GM18498 (cell line): ENCODE measurements around the gene POLR3E.

ENCODE experiments used
- ATAC-seq: cut with Tn5 transposase; IDR thresholded peaks from one replicate; pipeline ENCODE4 v1.9.1; 2021; ENCODE audit warnings: mild to moderate bottlenecking, moderate library complexity; ENCODE audit not compliant: unreplicated experiment

The POLR3E gene, protein sequence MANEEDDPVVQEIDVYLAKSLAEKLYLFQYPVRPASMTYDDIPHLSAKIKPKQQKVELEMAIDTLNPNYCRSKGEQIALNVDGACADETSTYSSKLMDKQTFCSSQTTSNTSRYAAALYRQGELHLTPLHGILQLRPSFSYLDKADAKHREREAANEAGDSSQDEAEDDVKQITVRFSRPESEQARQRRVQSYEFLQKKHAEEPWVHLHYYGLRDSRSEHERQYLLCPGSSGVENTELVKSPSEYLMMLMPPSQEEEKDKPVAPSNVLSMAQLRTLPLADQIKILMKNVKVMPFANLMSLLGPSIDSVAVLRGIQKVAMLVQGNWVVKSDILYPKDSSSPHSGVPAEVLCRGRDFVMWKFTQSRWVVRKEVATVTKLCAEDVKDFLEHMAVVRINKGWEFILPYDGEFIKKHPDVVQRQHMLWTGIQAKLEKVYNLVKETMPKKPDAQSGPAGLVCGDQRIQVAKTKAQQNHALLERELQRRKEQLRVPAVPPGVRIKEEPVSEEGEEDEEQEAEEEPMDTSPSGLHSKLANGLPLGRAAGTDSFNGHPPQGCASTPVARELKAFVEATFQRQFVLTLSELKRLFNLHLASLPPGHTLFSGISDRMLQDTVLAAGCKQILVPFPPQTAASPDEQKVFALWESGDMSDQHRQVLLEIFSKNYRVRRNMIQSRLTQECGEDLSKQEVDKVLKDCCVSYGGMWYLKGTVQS

DNA sequence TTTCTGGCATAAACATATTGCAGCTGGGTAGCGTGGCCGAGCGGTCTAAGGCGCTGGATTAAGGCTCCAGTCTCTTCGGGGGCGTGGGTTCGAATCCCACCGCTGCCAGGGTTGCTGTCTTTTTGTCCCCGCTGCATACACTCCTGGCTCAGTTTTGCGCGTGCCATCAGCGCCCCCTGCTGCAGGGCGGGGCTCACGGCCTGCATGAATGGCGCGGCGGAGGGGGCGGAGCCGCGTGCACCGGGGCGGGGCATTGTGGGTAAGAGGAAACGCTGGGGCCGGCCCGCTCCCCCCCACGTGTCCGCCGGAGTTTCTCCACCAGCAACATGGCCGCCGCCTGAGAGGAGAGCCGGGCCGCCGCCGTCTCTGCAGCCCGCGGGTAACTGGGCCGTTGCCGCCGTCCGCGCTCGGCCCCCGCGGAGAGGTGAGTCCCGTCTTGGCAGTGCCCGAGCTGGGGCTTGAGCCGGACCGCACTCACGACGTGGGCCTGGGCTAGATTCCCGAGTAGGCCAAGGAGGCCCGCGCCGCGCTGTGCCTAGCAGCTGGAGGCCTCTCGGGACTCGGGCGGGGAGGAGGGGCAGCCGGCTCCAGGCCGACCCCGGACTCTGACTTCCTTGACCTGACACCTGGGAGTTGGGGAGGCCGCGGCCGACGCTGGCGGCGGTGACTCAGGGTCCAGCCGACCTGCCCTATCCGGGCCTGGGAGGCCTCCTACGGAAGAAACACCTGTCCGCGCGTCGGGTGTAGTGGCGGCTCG is at the start of gene POLR3E:
Gene POLR3E, plus strand, starts transcription at position 296 of the 757 bp plus-strand sequence. CDS start 5,560 bp downstream, outside the sequence.
- peak; percentile 86 for ATAC-seq

DNA sequence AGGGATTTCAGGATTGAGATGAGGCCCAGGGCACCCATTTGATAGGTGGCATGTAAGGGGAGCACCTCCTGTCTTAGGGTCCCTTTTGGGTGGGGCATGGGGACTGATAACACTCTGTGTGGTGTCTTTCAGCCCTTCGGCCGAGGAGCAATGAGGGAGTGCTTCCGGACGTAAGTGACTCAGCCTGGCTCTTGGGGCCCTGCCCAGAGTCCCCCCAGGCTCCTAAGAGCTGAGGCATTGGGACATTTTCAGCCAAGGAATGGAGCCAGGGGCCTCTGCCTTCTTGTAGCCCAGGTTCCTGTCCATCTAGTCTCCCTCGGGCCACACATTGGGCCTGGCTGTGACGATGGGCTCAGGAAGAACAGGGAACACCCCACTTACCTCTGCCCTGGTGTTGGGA is 46.7 kb upstream of the POLR3E start:
- no peak for ATAC-seq

DNA sequence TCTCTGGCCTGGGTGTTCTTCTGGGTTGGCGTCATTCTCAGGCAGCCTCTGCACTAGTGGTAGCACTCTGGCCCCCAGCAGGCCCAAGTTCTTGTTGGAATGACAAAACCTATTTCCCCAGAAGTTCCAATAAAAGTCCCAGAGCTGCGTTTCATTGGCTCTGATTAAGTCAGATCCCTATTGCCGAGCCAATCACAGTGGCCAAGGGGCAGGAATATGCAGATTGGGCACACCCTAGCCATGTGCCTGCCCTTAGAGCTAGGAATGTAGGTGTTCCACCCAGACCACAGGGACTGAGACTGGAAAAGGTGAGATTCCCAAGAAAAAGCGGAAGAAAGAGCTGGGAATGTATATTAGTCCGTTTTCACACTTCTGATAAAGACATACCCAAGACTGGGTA is 44.9 kb upstream of the POLR3E start:
- no peak for ATAC-seq

DNA sequence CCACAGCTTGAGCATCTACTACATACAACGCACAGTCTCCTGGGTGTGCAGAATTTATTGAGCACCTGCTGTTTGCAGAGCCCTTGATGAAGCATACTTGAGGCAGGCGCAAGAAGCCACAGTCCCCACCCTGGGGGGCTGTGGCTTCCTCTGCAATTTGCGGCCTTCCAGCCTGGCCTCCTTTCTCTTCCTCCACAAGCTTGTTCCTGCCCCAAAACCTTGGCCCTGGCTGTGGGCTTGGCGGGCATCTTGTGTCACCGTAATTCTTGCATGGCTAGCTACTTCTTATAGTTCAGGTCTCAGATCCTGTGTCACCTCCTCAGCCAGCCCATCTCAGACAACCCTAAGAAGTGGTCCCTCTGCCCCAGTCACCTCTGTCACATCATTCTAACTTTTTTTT is 43.9 kb upstream of the POLR3E start:
- ATAC-seq = no peak

DNA sequence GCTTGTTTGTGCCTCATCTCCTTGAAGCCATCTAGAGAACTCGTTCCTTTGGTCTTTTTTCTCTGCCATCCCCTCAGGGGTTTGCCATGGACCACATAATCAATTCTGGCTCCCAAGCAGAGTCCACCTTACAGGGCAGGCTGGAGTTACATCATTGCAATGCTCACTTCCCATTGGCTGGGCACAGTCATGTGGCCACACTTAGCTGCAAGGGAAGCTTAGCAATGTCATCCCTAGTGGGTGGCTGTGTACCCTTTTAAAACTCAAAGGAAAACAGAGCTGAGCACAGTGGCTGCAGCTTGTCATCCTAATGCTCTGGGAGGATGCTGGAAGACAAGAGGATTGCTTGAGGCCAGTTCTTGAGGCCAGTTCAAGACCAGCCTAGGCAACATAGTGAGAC is 41.9 kb upstream of the POLR3E start:
- ATAC-seq = no peak

DNA sequence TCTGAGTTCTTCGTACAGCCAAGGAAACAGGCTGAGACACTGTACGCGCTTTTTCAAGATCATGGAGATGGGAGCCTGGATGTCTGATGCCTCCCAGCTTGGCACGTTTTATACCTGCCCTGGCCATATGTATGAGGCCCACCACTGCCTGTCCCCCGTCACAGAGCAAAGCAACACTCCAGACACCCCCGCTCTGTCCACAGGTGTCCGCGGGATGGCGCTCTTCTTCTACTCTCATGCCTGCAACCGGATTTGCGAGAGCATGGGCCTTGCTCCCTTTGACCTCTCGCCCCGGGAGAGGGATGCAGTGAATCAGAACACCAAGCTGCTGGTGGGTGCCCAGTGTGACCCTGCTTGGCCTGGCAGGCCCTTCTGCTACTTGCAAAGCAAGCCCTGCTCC is 39.8 kb upstream of the POLR3E start:
- no peak for ATAC-seq

DNA sequence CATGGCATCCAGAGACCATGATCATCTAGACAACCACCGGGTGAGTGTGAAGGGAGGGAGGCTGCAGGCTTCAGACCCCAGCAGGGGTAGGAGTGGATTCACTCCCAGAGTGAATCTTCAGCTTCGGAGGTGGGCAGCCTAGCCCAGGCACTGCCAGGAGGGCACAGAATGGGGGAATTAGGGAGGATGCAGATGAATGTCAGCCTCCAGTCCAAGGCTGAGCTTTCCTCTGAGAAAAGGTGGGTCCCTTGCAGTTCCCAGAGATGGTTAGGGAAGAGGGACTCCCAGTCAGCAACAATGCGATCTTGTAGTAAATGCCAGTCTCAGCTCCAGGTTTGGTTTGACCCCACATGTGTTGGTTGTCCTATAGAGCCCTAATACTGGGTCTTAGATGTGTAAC is 36.7 kb upstream of the POLR3E start:
- ATAC-seq = no peak

DNA sequence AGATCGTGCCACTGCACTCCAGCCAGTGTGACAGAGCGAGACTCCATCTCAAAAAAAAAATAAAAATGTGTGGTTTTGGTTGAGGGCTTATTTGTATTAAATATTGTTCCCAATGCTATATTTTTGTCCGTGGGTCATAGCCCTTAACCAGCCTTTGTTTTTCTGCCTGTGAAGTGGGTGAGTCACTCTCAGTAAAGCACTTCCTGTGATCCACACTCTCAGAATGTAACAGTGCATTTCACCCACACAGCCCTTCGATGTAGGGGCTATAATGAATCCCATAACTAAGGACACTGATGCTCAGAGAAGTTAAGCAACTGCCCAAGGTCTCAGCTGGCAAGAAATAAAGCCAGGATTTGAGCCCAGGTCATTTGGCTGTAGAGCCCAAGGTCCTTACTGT is 34.7 kb upstream of the POLR3E start:
- no peak for ATAC-seq

DNA sequence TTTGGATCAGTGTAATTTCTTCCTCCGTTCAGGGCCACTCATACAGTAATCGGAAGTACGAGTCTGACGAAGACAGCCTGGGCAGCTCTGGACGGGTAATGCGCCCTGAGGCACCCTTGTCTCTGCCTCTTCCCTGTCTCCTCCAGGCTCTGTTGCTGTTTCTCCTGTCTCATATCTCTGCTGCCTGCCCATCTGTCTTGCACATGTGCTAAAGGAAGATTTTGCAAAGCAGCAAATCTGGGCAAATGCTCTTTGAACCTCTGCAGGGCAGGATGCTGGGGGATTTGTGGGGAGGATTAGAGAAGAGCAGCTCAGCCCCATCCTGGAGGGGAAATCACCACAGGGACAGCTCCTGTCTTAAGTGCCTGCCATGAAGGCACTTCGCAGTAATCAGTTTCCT is 32.4 kb upstream of the POLR3E start:
- ATAC-seq = no peak

DNA sequence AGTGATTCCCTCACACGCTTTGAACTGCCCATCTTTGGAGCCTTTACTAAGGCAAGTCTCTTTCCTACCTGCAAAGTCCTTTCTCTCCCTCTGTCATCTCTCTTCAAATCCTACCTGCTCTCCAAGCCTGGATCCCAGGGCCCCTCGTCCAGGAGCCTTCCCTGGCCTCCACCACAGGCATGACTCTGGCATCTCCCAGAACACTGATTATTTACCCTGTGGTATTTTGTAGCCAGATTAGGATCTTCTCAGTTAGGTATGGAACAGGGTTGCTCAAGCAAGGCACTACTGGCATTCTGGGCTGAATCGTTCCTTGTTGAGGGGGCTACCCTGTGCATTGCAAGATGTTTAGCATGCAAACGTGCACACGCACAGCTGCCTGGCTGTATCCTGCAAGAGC is 31.9 kb upstream of the POLR3E start:
- no peak for ATAC-seq

DNA sequence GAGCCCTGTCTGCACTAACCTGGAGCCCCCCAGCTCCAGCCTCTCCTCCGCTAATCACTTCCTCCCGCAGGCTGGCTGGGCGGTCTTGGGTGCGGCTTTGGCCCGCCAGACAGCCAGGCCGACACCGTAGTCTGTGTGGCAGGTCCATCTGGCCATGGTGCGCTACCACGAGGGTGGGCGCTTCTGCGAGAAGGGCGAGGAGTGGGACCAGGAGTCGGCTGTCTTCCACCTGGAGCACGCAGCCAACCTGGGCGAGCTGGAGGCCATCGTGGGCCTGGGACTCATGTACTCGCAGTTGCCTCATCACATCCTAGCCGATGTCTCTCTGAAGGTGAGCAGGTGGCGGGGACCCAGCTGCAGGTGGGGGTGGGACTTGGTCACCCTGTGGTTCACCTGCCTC is 30.7 kb upstream of the POLR3E start:
- ATAC-seq = no peak

DNA sequence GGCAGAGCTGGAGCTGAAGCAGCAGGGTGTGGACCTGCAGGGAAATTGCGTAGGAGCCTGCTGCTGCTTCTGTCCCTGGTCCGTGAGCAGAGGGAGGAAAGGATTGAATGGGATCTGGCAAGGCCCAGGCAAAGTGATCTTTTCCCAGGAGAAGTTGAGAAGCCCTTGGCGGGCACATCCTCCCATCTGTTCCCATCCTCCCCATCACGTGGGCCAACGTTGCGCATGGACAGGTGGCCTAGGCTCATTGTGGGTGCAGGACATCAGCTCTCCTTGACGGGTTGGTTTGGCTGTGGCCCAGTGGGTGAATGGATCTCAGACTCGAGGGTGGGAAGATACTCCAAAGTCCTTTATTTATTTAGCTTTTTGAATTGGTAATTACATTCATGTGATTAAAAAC is 29.4 kb upstream of the POLR3E start:
- ATAC-seq = no peak

DNA sequence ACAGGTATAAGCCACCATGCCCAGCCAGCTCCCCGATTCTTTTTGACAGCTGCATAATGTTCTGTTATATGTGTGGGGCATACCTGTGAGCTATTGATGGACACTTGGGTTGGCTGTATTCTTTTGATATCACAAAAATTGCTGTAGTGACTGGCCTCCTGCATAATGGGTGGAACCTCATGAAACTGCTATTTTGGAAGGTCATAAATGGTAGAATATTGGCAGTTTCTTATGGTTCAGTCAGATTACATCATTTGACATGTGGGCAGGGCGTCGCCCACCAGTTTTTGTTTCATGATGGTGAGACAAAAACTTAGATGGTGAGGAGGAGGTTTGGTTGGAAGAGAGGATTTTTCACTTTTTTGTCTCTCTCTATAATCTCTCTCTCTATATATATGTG is 26.7 kb upstream of the POLR3E start:
- ATAC-seq = no peak

DNA sequence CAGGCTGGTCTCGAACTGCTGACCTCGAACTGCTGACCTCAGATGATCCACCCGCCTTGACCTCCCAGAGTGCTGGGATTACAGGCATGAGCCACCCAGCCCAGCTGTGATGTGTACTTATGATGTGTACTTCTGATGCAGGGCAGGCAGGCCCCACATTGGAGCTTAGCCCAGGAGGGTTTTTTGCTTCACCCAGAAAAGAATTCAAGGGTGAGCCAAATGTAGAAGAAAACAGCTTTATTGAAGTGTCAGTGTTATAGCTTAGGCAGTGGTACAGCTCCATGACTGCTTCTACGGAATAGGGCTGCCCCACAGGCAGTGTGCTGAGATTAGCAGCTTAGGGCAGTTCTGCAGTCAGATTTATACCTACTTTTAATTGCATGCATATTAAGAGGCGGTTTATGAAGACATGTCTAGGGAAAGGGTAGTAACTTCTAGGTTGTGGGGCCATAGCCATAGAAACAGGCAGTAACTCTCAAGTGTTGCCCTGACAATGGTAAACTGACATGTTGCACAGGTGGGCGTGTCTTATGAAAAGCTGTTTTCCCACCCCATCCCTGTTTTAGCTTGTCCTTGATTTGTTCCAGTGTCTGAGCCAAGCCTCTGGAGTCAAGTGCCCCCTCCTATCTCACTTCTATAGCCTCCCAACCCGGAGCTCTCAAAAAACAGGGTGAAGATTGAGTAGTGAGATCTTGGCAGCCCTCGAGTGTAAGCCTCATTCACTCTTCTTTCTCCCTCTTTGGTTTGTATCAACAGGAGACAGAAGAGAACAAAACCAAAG is 24.1 kb upstream of the POLR3E start:
- ATAC-seq = no peak

DNA sequence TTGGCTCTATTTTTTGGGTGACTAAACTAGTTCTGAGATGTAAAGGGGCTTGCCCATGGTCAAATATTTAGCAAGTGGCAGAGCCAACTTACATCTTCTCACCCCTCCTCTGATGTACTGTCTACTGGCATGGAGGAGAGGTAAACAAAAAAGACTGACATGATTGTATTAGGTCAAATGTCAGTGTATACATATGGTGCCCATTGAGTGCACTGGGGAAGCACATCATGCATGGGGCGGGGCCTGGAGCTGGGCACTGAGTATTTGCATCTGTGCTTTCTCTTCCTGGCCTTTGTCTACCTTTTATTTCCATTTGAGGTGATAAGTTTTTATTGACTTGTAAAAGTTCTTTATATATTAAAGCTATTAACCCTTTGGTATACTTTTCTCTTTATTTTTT is 22.3 kb upstream of the POLR3E start:
- no peak for ATAC-seq

DNA sequence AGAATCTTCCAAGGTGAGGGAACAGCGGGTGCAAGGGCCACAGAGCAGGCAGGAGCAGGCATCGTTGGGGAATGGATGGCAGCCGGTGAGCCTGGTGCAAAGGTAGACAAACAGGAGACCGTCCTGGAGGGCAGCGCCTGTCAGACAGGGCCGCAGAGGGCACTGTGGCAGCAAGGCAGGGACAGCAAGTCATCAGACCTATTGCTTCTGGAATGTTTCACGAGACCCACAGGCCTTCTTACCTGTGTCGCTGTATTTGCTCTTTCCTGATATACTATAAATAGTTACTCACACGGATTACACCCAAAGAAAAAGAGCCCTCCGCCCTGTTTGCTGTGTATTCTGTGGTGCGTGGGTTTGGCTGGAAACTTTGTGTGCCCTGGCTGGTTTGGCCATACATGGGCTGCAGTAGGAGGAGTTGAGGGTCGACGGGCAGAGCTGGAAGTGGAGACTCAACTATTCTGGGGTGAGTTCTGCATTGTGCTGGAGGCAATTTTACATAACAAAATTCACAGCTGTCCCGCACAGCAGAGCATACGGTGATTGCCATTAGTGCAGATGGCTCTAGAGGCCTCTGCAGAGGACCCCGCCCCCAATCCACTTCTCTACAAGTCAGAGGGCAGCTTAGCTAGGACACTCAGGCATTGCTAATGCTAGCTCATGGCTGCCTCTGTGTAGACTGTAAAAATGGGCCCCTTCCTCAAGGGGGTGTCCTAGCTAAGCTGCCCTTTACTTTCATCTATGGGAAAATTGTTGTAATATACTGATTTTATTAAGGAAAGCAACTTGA is 18.6 kb upstream of the POLR3E start:
- ATAC-seq = no peak

DNA sequence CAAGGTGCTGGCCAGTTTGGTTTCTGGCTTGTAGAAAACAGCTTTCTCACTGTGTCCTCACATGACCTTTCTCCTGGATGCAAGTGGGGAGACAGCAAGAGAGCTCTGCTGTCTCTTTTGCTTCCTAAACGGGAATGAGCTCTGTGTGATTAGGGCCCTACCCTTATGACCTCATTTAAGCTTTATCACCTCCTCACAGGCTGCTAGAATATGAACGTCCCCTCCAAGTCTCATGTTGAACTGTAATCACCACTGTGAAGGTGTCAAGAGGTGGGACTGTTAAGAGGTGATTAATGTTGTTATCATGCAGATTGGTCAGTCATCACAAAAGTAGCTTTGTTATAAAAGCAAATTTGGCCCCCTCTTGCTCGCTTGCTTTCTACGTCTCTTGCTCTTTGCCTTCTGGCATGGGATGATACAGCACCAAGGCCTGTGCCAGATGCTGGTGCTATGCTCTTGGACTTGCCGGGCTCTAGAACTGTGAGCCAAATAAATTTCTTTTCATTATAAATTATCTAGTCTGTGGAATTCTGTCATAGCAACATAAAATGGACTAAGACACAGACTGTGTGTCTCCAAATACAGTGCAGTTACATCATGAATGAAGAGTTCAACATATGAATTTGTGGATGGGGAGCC is 14.8 kb upstream of the POLR3E start:
- ATAC-seq = no peak

DNA sequence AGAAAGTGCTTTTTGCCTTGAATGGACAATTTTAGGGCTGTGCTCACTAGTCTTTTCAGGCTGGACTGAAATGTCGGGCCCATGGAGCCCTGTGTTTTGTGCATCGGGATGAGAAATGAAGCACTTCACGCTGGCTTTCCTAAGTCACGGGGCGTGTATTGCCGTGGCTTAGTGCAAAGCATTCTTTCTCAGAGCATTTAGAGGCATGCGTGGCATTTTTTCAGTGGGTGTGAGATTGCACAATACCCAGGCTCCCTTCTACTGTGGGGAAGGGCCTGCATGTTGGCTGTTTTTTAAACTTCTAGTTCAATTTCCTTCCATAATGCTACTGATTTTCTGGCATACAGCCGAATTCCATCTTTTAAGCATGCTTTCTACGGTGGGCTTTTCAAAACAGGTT is 12.6 kb upstream of the POLR3E start:
- no peak for ATAC-seq

DNA sequence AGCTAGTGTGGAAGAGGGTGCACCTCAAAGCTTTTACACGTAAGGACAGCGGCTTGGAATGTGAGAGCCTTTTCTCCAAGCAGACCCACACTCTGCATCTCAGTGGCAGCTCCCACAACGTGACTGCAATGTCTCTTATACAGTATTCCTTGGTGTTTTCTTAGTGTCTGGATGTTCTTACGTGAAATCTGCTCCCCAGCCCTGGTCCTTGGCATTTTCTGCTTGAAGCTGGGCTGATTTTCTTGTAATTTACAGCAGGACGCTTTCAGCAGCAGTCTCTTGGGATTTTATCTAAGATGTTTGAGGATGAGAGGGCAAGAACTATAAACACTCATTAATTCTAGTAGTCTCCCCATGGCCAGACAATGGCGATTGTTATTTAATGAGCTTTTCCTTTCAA is 12.1 kb upstream of the POLR3E start:
- ATAC-seq = no peak

DNA sequence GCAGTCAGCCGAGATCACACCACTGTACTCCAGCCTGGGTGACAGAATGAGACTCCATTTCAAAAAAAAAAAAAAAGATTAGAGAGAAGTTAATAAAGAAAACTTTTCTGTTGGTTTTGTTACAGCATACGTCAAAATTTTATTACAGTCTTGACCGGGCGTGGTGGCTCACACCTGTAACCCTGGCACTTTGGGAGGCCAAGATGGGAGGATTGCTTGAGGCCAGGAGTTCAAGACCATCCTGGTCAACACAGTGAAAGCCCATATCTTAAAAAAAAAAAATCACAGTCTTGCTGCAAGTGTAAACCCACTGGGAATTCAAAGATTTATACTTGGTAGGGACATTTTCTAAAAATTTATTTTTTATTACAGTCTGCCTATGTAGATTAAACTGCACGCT is 6.2 kb upstream of the POLR3E start:
- no peak for ATAC-seq
